HepG2 (cell line): ENCODE measurements around the gene FOXA1. TPM values are rescaled to one million over a fixed set of nuclear protein-coding genes. Genes with fewer than 3 reads are reported as not detected.
A peak's percentile ranks its signal among the peaks of the same experiment; 100 is the strongest.

Experiments
- ARNTL ChIP-seq: sonication (generic); formaldehyde crosslinking; IDR thresholded peaks from 2 replicates; pipeline ENCODE4 v1.4.0; 2020; ENCODE audit warnings: mild to moderate bottlenecking, missing genetic modification reagents
- BCL6 ChIP-seq: IDR thresholded peaks from 2 replicates; pipeline ENCODE4 v1.6.1; 2016; ENCODE audit warnings: missing genetic modification reagents, missing compliant biosample characterization
- BRF2 ChIP-seq: sonication (generic); formaldehyde crosslinking; IDR thresholded peaks from 2 replicates; pipeline ENCODE4 v1.8.1; 2022; ENCODE audit warnings: mild to moderate bottlenecking, missing genetic modification reagents
- CBX1 ChIP-seq: IDR thresholded peaks from one replicate; pipeline ENCODE4 v1.6.1; 2016; ENCODE audit warnings: antibody characterized with exemption, low read depth
- ERF ChIP-seq: IDR thresholded peaks from 2 replicates; pipeline ENCODE4 v1.6.1; 2018; ENCODE audit warnings: missing biosample characterization, missing genetic modification reagents
- IKZF1 ChIP-seq: fragments of 450-650 bp; IDR thresholded peaks from 2 replicates; pipeline ENCODE4 v1.7.1; 2016
- KDM1A ChIP-seq: IDR thresholded peaks from 2 replicates; pipeline ENCODE4 v1.6.1; 2016; ENCODE audit warnings: missing compliant biosample characterization
- NFIC ChIP-seq: IDR thresholded peaks from 2 replicates; pipeline ENCODE4 v1.6.1; 2012; ENCODE audit warnings: mild to moderate bottlenecking, low read length, inconsistent platforms
- NPAS2 ChIP-seq: sonication (generic); formaldehyde crosslinking; IDR thresholded peaks from 2 replicates; pipeline ENCODE4 v1.8.0; 2022; ENCODE audit warnings: mild to moderate bottlenecking, missing genetic modification reagents, borderline replicate concordance
- PHF5A ChIP-seq: IDR thresholded peaks from one replicate; pipeline ENCODE4 v1.6.1; 2018; ENCODE audit warnings: low read depth, missing genetic modification reagents; ENCODE audit not compliant: unreplicated experiment
- PREB ChIP-seq: sonication (generic); formaldehyde crosslinking; IDR thresholded peaks from 2 replicates; pipeline ENCODE4 v1.4.0; 2020; ENCODE audit warnings: missing genetic modification reagents
- RXRB ChIP-seq: IDR thresholded peaks from 2 replicates; pipeline ENCODE4 v1.6.1; 2016; ENCODE audit warnings: borderline replicate concordance, missing genetic modification reagents, missing compliant biosample characterization
- SAP130 ChIP-seq: IDR thresholded peaks from 2 replicates; pipeline ENCODE4 v1.6.1; 2016; ENCODE audit warnings: low read depth
- THAP11 ChIP-seq: IDR thresholded peaks from 2 replicates; pipeline ENCODE4 v1.6.1; 2016; ENCODE audit warnings: missing biosample characterization, missing genetic modification reagents
- ZFP82 ChIP-seq: sonication (generic); formaldehyde crosslinking; IDR thresholded peaks from 2 replicates; pipeline ENCODE4 v1.5.1; 2020; ENCODE audit warnings: mild to moderate bottlenecking, missing genetic modification reagents, borderline replicate concordance
- ZFX ChIP-seq: sonication (generic); formaldehyde crosslinking; IDR thresholded peaks from 2 replicates; pipeline ENCODE4 v1.4.0; 2020; ENCODE audit warnings: mild to moderate bottlenecking, low read depth, missing genetic modification reagents, moderate library complexity
- ZNF136 ChIP-seq: sonication (generic); formaldehyde crosslinking; IDR thresholded peaks from 2 replicates; pipeline ENCODE4 v1.8.1; 2022; ENCODE audit warnings: low read depth, mild to moderate bottlenecking, moderate library complexity, missing genetic modification reagents
- ZNF24 ChIP-seq: fragments of 450-650 bp; IDR thresholded peaks from 2 replicates; pipeline ENCODE4 v1.6.1; 2017; ENCODE audit warnings: antibody characterized with exemption, mild to moderate bottlenecking
- ZNF253 ChIP-seq: sonication (generic); formaldehyde crosslinking; IDR thresholded peaks from 2 replicates; pipeline ENCODE4 v1.8.0; 2022; ENCODE audit warnings: mild to moderate bottlenecking, missing genetic modification reagents, borderline replicate concordance
- ZNF275 ChIP-seq: sonication (generic); formaldehyde crosslinking; IDR thresholded peaks from 2 replicates; pipeline ENCODE4 v1.8.0; 2022; ENCODE audit warnings: missing genetic modification reagents, mild to moderate bottlenecking, inconsistent platforms, borderline replicate concordance
- ZNF598 ChIP-seq: sonication (generic); formaldehyde crosslinking; IDR thresholded peaks from 2 replicates; pipeline ENCODE4 v1.5.1; 2020; ENCODE audit warnings: mild to moderate bottlenecking, missing genetic modification reagents, borderline replicate concordance
- ZNF792 ChIP-seq: IDR thresholded peaks from 2 replicates; pipeline ENCODE4 v1.6.1; 2016
- ZNF816 ChIP-seq: sonication (generic); formaldehyde crosslinking; IDR thresholded peaks from 2 replicates; pipeline ENCODE4 v1.8.0; 2022; ENCODE audit warnings: missing genetic modification reagents, mild to moderate bottlenecking, borderline replicate concordance
- polyA plus RNA-seq, 8 experiments: library from polyadenylated mRNA; depleted of rRNA in 3 of 8; stranded (reverse) in 7 of 8; unstranded in 1 of 8; fragments of >200 nt; fragmentation: Illumina TruSeq in 4 of 8; extraction: Trizol in 4 of 8; gene quantifications; 2 replicates each; pipeline versions ENCODE4 v1.2.1 to v1.2.3, GENCODE V29; 2011 to 2016; ENCODE audit warnings: low read depth in 4 of 8, missing spikeins in 1 of 8, mixed read lengths in 1 of 8; ENCODE audit not compliant: insufficient read depth in 1 of 8
- total RNA-seq, 5 experiments: library from RNA; depleted of rRNA; stranded (reverse); fragments of >200 nt; fragmentation: Illumina TruSeq; extraction: Trizol; gene quantifications; 2 replicates each; pipeline ENCODE4 v1.2.3, GENCODE V29; 2016; ENCODE audit warnings: low read depth in 1 of 5
- TF ChIP-seq, protein P1 (sequence below): IDR thresholded peaks from 2 replicates; pipeline ENCODE4 v1.6.1; 2016; ENCODE audit warnings: low read depth, borderline replicate concordance
- TF ChIP-seq, protein P2 (sequence below): sonication (generic); formaldehyde crosslinking; IDR thresholded peaks from 2 replicates; pipeline ENCODE4 v1.5.1; 2020; ENCODE audit warnings: mild to moderate bottlenecking, moderate library complexity, missing genetic modification reagents
- TF ChIP-seq, protein P3 (sequence below): IDR thresholded peaks from 2 replicates; pipeline ENCODE4 v1.6.1; 2016; ENCODE audit warnings: low read depth

FOXA1 gene
- total and polyA plus RNA-seq, 2 of the 13 experiments (the other 11 are each of a cell fraction or from before 2014, with no cell fraction given): 43.4 to 58.6 TPM

DNA sequence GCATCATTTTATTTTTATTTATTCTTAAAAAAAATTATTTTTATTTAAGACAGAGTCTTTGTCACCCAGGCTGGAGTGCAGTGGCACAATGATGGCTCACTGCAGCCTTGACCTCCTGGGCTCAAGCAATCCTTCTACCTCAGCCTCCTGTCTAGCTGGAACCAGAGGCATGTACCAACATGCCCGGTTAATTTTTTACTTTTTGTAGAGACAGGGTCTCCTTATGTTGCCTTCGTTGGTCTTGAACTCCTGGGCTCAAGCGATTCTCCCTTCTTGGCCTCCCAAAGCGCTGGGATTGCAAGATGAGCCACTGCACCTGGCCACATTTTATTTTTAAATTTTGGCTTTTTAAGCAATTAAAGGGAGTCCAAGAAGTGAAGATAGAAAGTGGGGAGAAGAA is 21.8 kb upstream of the FOXA1 start (continued):
- TF ChIP-seq BRF2 (CRISPR knock-in tag) (no peak), RXRB (0 out of 2 replicates have a peak, but pooled peaks have one; percentile 39), CBX1 (no peak), ZNF253 (CRISPR knock-in tag) (no peak), IKZF1 (no peak), ZNF275 (CRISPR knock-in tag) (no peak), PHF5A (CRISPR knock-in tag) (no peak), ZFX (no peak), ZNF136 (0 out of 2 replicates have a peak, but pooled peaks have one; percentile 6), ZNF792 (peak; percentile 48; the same call in 1 of the 2 replicates), ZNF816 (no peak), ARNTL (CRISPR knock-in tag) (no peak), ZNF598 (CRISPR knock-in tag) (no peak), NFIC (no peak), ZFP82 (no peak), THAP11 (peak; percentile 32; the same call in 1 of the 2 replicates), BCL6 (CRISPR knock-in tag) (no peak), NPAS2 (no peak), ERF (CRISPR knock-in tag) (no peak), ZNF24 (no peak), KDM1A (CRISPR knock-in tag) (peak; percentile 35; the same call in 1 of the 2 replicates), PREB (no peak), SAP130 (peak; percentile 27; the same call in 1 of the 2 replicates)
- TF ChIP-seq, protein P1, sequence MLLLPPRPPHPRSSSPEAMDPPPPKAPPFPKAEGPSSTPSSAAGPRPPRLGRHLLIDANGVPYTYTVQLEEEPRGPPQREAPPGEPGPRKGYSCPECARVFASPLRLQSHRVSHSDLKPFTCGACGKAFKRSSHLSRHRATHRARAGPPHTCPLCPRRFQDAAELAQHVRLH (CRISPR knock-in tag): no peak
- TF ChIP-seq, protein P2, sequence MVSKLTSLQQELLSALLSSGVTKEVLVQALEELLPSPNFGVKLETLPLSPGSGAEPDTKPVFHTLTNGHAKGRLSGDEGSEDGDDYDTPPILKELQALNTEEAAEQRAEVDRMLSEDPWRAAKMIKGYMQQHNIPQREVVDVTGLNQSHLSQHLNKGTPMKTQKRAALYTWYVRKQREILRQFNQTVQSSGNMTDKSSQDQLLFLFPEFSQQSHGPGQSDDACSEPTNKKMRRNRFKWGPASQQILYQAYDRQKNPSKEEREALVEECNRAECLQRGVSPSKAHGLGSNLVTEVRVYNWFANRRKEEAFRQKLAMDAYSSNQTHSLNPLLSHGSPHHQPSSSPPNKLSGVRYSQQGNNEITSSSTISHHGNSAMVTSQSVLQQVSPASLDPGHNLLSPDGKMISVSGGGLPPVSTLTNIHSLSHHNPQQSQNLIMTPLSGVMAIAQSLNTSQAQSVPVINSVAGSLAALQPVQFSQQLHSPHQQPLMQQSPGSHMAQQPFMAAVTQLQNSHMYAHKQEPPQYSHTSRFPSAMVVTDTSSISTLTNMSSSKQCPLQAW: no peak
- TF ChIP-seq, protein P3, sequence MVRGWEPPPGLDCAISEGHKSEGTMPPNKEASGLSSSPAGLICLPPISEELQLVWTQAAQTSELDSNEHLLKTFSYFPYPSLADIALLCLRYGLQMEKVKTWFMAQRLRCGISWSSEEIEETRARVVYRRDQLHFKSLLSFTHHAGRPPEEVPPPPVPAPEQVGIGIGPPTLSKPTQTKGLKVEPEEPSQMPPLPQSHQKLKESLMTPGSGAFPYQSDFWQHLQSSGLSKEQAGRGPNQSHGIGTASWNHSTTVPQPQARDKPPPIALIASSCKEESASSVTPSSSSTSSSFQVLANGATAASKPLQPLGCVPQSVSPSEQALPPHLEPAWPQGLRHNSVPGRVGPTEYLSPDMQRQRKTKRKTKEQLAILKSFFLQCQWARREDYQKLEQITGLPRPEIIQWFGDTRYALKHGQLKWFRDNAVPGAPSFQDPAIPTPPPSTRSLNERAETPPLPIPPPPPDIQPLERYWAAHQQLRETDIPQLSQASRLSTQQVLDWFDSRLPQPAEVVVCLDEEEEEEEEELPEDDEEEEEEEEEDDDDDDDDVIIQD: peak; percentile 83; the same call in 1 of the 2 replicates
